Epithelial cell of proximal tubule (primary cell): ENCODE data around the gene TCEAL1. TPM values are rescaled to one million over a fixed set of nuclear protein-coding genes. Genes with fewer than 3 reads are reported as not detected.

Source experiments
- DNase-seq: peaks from one replicate; pipeline ENCODE4 v3.0.0-alpha.2; 2011; ENCODE audit warnings: low read depth
- H3K4me3 ChIP-seq: 2 replicates; pipeline ENCODE4 v1.5.1; 2011; ENCODE audit warnings: low read depth, mild to moderate bottlenecking, low read length
- CTCF ChIP-seq: conservative IDR thresholded peaks from 2 replicates; pipeline ENCODE4 v1.5.1; 2012; ENCODE audit warnings: low read depth, mild to moderate bottlenecking, low read length
- total RNA-seq: library from RNA; depleted of rRNA; stranded (reverse); fragments of >200 nt; gene quantifications from 2 replicates; pipeline ENCODE4 v1.2.3, GENCODE V29; 2015

TCEAL1 gene
- total RNA-seq, 1 donor from 2014 or later = 17.5 TPM

DNA sequence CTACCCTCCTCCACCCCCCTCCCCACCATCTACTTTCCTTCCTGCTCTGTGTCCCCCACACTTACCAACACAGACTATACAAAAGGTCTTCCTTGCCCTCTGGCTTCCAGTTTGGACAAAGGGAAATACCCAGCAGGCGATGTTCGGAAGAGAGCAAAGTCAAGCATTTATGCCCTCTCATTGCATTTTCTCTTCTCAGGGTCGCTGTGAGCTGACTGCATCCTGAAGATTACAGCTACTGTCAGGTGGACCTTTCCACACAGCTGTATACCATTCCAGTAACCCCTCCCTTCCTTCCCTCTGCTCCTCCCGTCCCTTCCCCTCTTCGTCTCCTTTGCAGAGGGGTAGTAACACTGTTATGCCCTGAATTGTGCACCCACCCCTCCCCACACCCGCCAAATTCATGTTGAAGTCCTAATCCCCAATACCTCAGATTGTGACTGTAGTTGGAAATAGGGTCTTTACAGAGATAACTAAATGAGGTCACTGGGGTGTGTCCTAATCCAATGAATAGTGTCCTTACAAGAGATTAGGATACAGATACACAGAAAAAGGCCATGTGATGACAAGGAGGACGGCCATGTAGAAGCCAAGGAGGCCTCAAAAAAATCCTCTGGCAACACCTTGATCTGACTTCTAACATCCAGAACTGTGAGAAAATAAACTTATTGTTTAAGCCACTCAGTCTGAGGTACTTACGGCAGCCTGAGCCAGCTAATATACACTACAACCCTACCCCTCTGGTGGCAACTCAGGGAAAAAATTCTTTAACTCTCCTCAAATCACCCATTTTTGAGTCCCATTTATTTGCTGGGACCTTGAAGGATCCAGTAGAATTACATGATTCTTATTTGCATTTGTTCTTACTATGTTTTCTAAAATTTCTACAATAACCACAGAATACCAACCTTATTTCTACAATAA, 46.0 kb downstream of the TCEAL1 start:
- no peak overlapping the region for H3K4me3 ChIP-seq
- DNase-seq = no peak
- TF ChIP-seq CTCF = no peak

GRCh38 chrX:103678199-103678993, 49.6 kb downstream of the TCEAL1 start:
- no peak for TF ChIP-seq CTCF
- DNase-seq = no peak

More at GRCh38 chrX:103678199-103678993, 49.6 kb downstream of the TCEAL1 start:
- H3K4me3 ChIP-seq = no peak overlapping the region

Other genes with a start within 250 kb of the TCEAL1 start
- 0.07 and 0.23 TPM in 2 replicates for gene RAB40A, start 109.5 kb upstream of the TCEAL1 start, total RNA-seq
- 36.5 and 39.4 TPM in 2 replicates for gene TCEAL4, start 43.5 kb upstream of the TCEAL1 start, total RNA-seq
- gene TCEAL3, start 21.0 kb upstream of the TCEAL1 start, total RNA-seq = 10.1 and 28.7 TPM in 2 replicates
- gene MORF4L2, start 57.7 kb downstream of the TCEAL1 start, total RNA-seq = 273 and 369 TPM in 2 replicates
- not detected in 2 replicates for gene TMEM31, start 81.9 kb downstream of the TCEAL1 start, total RNA-seq
- not detected in 2 replicates for gene PLP1, start 147.9 kb downstream of the TCEAL1 start, total RNA-seq
- gene RAB9B, start 203.3 kb downstream of the TCEAL1 start, total RNA-seq = 0.22 and 0.40 TPM in 2 replicates